HL-60 (cell line): ENCODE data around the gene HMGB1.

Source experiments
- DNase-seq, 2 experiments: peaks; one replicate each; pipeline ENCODE4 v3.0.0-alpha.2; 2010 to 2020; ENCODE audit warnings: low read depth in 1 of 2, low spot score in 1 of 2
- H3K27ac ChIP-seq: fragments of 250-450 bp; sonication (Bioruptor Pico); replicated peaks from 2 replicates; pipeline ENCODE4 v1.5.1; 2020; ENCODE audit warnings: mild to moderate bottlenecking, moderate library complexity
- H3K27me3 ChIP-seq: fragments of 250-450 bp; sonication (Bioruptor Pico); 2 replicates; pipeline ENCODE4 v1.5.1; 2021; ENCODE audit warnings: mild to moderate bottlenecking, moderate library complexity; ENCODE audit not compliant: insufficient read depth, poor library complexity, severe bottlenecking
- H3K4me3 ChIP-seq: replicated peaks from 2 replicates; pipeline ENCODE4 v1.5.1; 2011; ENCODE audit warnings: mild to moderate bottlenecking, control low read depth, low read length; ENCODE audit not compliant: insufficient read depth
- GABPA ChIP-seq: IDR thresholded peaks from 2 replicates; pipeline ENCODE4 v1.6.1; 2012; ENCODE audit warnings: low read depth
- POLR2AphosphoS5 ChIP-seq: IDR thresholded peaks from 2 replicates; pipeline ENCODE4 v1.6.1; 2012; ENCODE audit warnings: low read depth
- SPI1 ChIP-seq: IDR thresholded peaks from 2 replicates; pipeline ENCODE4 v1.6.1; 2012; ENCODE audit warnings: low read depth, mild to moderate bottlenecking, borderline replicate concordance
- TF ChIP-seq, protein P1 (sequence below): IDR thresholded peaks from 2 replicates; pipeline ENCODE4 v1.6.1; 2012; ENCODE audit warnings: low read depth; ENCODE audit not compliant: insufficient replicate concordance
- TF ChIP-seq, protein P2 (sequence below): IDR thresholded peaks from one replicate; pipeline ENCODE4 v1.5.1; 2011; ENCODE audit warnings: low read length, control low read depth, inconsistent platforms; ENCODE audit not compliant: insufficient read depth

Gene HMGB1

DNA sequence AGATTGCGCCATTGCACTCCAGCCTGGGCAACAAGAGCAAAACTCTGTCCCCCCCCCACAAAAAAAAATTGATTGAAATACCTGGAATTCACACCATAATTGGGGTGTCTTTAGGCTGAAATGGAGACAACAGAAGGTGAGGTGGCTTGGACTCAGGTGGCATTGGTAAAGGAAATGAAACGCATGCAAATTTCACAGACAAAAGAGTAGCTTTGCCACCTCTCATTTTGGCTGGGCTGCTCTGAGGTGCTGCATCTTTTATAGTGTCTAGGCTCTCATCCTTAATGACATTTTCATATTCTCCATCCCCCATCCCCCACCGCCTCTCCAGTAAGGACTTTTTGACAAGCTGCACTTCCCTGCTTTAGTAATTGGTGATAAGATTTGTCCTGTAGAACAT, 36.5 kb downstream of the HMGB1 start:
- H3K27ac ChIP-seq, result no peak overlapping the region
- no peak for DNase-seq
- H3K27me3 ChIP-seq, result no peaks in the 10 kb centered on the region
- TF ChIP-seq, protein P1, sequence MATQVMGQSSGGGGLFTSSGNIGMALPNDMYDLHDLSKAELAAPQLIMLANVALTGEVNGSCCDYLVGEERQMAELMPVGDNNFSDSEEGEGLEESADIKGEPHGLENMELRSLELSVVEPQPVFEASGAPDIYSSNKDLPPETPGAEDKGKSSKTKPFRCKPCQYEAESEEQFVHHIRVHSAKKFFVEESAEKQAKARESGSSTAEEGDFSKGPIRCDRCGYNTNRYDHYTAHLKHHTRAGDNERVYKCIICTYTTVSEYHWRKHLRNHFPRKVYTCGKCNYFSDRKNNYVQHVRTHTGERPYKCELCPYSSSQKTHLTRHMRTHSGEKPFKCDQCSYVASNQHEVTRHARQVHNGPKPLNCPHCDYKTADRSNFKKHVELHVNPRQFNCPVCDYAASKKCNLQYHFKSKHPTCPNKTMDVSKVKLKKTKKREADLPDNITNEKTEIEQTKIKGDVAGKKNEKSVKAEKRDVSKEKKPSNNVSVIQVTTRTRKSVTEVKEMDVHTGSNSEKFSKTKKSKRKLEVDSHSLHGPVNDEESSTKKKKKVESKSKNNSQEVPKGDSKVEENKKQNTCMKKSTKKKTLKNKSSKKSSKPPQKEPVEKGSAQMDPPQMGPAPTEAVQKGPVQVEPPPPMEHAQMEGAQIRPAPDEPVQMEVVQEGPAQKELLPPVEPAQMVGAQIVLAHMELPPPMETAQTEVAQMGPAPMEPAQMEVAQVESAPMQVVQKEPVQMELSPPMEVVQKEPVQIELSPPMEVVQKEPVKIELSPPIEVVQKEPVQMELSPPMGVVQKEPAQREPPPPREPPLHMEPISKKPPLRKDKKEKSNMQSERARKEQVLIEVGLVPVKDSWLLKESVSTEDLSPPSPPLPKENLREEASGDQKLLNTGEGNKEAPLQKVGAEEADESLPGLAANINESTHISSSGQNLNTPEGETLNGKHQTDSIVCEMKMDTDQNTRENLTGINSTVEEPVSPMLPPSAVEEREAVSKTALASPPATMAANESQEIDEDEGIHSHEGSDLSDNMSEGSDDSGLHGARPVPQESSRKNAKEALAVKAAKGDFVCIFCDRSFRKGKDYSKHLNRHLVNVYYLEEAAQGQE, result no peak
- no peak for TF ChIP-seq POLR2AphosphoS5
- TF ChIP-seq GABPA, result no peak
- no peak for TF ChIP-seq SPI1
- TF ChIP-seq, protein P2, sequence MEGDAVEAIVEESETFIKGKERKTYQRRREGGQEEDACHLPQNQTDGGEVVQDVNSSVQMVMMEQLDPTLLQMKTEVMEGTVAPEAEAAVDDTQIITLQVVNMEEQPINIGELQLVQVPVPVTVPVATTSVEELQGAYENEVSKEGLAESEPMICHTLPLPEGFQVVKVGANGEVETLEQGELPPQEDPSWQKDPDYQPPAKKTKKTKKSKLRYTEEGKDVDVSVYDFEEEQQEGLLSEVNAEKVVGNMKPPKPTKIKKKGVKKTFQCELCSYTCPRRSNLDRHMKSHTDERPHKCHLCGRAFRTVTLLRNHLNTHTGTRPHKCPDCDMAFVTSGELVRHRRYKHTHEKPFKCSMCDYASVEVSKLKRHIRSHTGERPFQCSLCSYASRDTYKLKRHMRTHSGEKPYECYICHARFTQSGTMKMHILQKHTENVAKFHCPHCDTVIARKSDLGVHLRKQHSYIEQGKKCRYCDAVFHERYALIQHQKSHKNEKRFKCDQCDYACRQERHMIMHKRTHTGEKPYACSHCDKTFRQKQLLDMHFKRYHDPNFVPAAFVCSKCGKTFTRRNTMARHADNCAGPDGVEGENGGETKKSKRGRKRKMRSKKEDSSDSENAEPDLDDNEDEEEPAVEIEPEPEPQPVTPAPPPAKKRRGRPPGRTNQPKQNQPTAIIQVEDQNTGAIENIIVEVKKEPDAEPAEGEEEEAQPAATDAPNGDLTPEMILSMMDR, result no peak
- no peak overlapping the region for H3K4me3 ChIP-seq

DNA sequence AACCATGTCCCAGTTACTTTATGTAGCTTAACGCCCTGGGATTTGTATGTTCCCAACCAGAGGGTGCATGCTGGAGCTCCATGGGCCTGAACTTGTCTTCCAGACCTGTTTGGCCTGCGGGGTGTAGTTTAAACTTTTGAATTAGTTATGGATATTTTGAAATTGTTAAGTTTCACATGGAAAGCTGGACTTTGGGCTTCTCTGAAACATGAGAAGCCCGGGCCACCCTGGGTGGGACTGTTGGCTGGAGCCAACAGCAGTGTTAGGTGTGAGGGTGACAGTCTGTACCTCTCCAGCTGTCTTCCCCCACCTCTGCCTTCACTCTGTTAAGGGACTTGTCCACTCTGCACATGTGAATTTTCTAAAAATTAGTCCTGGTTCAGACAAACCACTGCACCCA, 41.8 kb downstream of the HMGB1 start:
- no peak for DNase-seq
- Histone ChIP-seq H3K27me3 (no peaks in the 10 kb centered on the region), H3K4me3 (no peak overlapping the region), H3K27ac (no peak overlapping the region)
- TF ChIP-seq POLR2AphosphoS5 (no peak), SPI1 (no peak)

DNA sequence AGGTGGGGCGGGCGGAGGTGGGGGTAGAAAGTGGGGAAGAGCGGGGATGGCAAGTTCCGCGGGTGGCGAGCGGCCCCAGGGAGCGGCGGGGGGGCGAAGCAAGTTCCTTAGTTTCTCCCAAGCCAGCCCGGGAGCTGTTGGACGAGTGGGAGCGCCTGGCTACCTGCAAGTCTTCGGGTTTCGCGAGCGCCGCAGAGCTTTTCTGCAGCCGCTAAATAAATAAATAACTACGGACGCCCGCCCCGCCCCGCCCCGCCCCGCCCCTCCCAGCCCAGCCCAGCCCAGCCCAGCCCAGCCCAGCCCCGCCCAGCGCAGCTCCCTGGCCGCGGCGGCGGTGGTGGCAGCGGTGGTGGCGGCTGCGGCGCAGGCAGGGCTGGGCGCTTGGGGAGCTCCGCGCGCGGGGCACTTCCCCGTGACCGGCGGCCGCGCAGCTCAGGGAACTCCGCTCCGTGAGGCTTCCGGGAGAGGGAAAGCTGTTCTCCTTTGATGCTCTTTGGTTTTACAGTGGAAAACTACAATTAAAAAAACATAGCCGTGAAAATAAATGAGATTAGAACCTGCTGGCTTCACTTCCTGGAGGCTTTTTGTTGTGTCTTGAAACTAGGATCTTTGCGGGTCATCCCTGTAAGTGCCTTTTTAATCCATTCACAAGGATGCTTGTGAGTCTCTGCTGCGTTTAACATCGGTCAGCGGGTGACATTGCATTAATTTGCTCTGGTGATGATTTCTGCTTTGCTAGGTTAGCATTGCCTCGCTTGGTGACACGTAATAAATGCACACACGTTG, 43.5 kb downstream of the HMGB1 start, which contains the start of gene UBE2L5:
Gene UBE2L5, plus strand, starts transcription at position 440 of the 786 bp plus-strand sequence. CDS start 5,498 bp downstream, outside the sequence.
- peak; percentile 62 to 81 for DNase-seq
- Histone ChIP-seq H3K4me3 (peak within 1 kb of the TSS; percentile 70), H3K27me3 (no peaks in the 10 kb centered on the region), H3K27ac (peak within 1 kb of the TSS; percentile 72)
- TF ChIP-seq POLR2AphosphoS5 (0 out of 2 replicates have a peak, but pooled peaks have one; percentile 25), GABPA (peak; percentile 11; the same call in 1 of the 2 replicates)
- TF ChIP-seq, protein P1, result no peak

DNA sequence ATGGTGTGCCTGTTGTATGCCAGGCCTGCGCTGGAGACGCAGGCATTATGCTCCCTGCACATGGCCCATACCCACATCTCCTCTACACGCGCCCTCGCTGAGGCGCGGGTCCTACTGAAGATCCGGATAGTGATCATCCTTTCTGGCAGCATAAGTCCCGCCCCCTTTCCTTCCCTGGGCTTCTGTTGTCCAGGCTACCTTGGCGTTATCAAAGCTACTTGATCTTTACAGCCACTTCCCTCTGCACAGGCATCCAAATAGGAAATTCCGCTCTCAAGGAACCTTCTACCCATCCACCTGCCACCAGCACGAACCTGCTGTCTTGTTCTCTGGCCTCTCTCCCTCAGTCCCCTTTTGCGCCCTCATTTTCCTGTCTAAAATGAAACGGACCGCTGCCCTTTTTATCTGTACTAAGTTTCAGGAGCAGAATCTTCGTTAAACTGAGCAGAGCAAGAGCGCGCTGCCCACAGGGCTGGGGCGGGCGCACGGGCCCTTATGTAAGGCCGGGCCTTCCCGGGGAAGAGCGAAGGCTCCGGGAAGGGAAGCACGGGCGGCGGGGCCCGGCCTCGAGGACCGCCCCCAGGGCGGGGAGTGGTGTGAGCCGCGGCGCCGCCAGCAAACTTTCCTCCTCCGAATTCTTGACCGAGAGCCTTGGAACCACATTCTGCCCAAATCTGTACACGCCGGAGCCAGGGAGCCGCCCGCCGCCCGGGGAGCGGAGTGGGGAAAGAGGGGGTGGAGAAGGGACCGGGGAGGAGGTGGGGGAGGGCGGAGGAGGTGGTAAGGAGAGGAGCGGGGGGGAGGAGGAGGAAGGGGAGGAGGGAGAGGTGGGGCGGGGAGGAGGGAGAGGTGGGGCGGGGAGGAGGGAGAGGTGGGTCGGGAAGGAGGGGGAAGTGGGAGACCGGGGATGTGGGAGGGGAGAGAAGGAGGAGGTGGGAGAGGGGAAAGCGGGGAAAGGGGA, 44.4 kb downstream of the HMGB1 start:
- Histone ChIP-seq H3K4me3 (peak overlapping the region; percentile 70), H3K27me3 (no peaks in the 10 kb centered on the region), H3K27ac (peak overlapping the region; percentile 72)
- TF ChIP-seq POLR2AphosphoS5, result peak; percentile 33; the same call in 1 of the 2 replicates
- no peak for TF ChIP-seq GABPA
- TF ChIP-seq SPI1, result no peak
- peak; percentile 65 to 75 for DNase-seq
